GM18499 (cell line): Measurements from ENCODE around the gene NEMP1.
A peak's percentile ranks its signal among the peaks of the same experiment; 100 is the strongest.
"Not testable (repeated sequence)": the region's sequence is repeated elsewhere in the genome, so short reads cannot be mapped to it uniquely, and the experiment has no call there.

Experiments
- ATAC-seq: cut with Tn5 transposase; IDR thresholded peaks from one replicate; pipeline ENCODE4 v1.9.1; 2021; ENCODE audit warnings: moderate number of reproducible peaks; ENCODE audit not compliant: insufficient read depth, unreplicated experiment

NEMP1 gene

GRCh38 chr12:57078519-57079404, at the start of gene NEMP1:
Gene NEMP1, minus strand, starts transcription at chr12:57078791. Its CDS starts 46 bp downstream, at chr12:57078745.
- peak; percentile 84 for ATAC-seq

- ATAC-seq = no peak
Measured at GRCh38 chr12:57127726-57128518, 49.3 kb upstream of the NEMP1 start, which contains the start of gene LRP1. Gene LRP1, plus strand, starts transcription at chr12:57128483. Its CDS starts 482 bp downstream, at chr12:57128965.

GRCh38 chr12:57127101-57127725, 48.6 kb upstream of the NEMP1 start:
- ATAC-seq = no peak

- ATAC-seq = no peak
Measured at GRCh38 chr12:57126561-57126960, 48.0 kb upstream of the NEMP1 start.

GRCh38 chr12:57126061-57126460, 47.5 kb upstream of the NEMP1 start:
- ATAC-seq = no peak

GRCh38 chr12:57124261-57124877, 45.8 kb upstream of the NEMP1 start:
- ATAC-seq = no peak

- ATAC-seq = no peak
Measured at GRCh38 chr12:57123813-57124212, 45.2 kb upstream of the NEMP1 start.

- ATAC-seq = not testable (repeated sequence)
Measured at GRCh38 chr12:57120718-57121117, 42.1 kb upstream of the NEMP1 start.

GRCh38 chr12:57119294-57120085, 40.9 kb upstream of the NEMP1 start:
- ATAC-seq = no peak

- no peak for ATAC-seq
Measured at GRCh38 chr12:57118711-57119271, 40.2 kb upstream of the NEMP1 start.

- ATAC-seq = no peak
Measured at GRCh38 chr12:57116580-57117281, 38.1 kb upstream of the NEMP1 start.

- no peak for ATAC-seq
Measured at GRCh38 chr12:57112492-57113294, 34.1 kb upstream of the NEMP1 start.

- no peak for ATAC-seq
Measured at GRCh38 chr12:57111031-57111734, 32.6 kb upstream of the NEMP1 start, which contains the start of gene STAT6. Gene STAT6, minus strand, starts transcription at chr12:57111362. Its CDS starts 3,084 bp downstream, at chr12:57108278.

GRCh38 chr12:57110104-57111030, 31.8 kb upstream of the NEMP1 start:
- ATAC-seq = no peak

- no peak for ATAC-seq
Measured at GRCh38 chr12:57109207-57110103, 30.9 kb upstream of the NEMP1 start.
